ENCODE measurements around the gene HAVCR2.

- TF ChIP-seq POLR2AphosphoS5 (IDR thresholded peaks at IDR 0.05) (no peak), POLR2A (IDR thresholded peaks at IDR 0.05) (no peak), EP300 (IDR thresholded peaks at IDR 0.05) (no peak)
- TF ChIP-seq, protein P1, sequence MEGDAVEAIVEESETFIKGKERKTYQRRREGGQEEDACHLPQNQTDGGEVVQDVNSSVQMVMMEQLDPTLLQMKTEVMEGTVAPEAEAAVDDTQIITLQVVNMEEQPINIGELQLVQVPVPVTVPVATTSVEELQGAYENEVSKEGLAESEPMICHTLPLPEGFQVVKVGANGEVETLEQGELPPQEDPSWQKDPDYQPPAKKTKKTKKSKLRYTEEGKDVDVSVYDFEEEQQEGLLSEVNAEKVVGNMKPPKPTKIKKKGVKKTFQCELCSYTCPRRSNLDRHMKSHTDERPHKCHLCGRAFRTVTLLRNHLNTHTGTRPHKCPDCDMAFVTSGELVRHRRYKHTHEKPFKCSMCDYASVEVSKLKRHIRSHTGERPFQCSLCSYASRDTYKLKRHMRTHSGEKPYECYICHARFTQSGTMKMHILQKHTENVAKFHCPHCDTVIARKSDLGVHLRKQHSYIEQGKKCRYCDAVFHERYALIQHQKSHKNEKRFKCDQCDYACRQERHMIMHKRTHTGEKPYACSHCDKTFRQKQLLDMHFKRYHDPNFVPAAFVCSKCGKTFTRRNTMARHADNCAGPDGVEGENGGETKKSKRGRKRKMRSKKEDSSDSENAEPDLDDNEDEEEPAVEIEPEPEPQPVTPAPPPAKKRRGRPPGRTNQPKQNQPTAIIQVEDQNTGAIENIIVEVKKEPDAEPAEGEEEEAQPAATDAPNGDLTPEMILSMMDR (IDR thresholded peaks at IDR 0.05): no peak
These were observed 36.3 kb downstream of the HAVCR2 start for GRCh38 chr5:157072508-157072907.
